HepG2 (cell line): Measurements from ENCODE around the gene UBAP2. TPM values are rescaled to one million over a fixed set of nuclear protein-coding genes. Genes with fewer than 3 reads are reported as not detected.

Experiments used
- ATF6 ChIP-seq: sonication (generic); formaldehyde crosslinking; conservative IDR thresholded peaks from 2 replicates; pipeline ENCODE4 v1.4.0; 2020; ENCODE audit warnings: missing genetic modification reagents
- ELK4 ChIP-seq: sonication (generic); formaldehyde crosslinking; IDR thresholded peaks from 2 replicates; pipeline ENCODE4 v1.9.0; 2021; ENCODE audit warnings: missing genetic modification reagents, borderline replicate concordance
- FOXC1 ChIP-seq: sonication (generic); formaldehyde crosslinking; IDR thresholded peaks from 2 replicates; pipeline ENCODE4 v1.8.0; 2022; ENCODE audit warnings: mild to moderate bottlenecking, missing genetic modification reagents, borderline replicate concordance
- FOXO4 ChIP-seq: sonication (generic); formaldehyde crosslinking; conservative IDR thresholded peaks from 2 replicates; pipeline ENCODE4 v1.8.1; 2023; ENCODE audit warnings: missing genetic modification reagents
- IKZF4 ChIP-seq: sonication (generic); formaldehyde crosslinking; IDR thresholded peaks from 2 replicates; pipeline ENCODE4 v1.5.1; 2020; ENCODE audit warnings: borderline replicate concordance, mild to moderate bottlenecking, low read depth, missing genetic modification reagents; ENCODE audit errors: not compliant biosample characterization
- IRF2 ChIP-seq: IDR thresholded peaks from 2 replicates; pipeline ENCODE4 v1.6.1; 2018; ENCODE audit warnings: missing genetic modification reagents, missing compliant biosample characterization
- MXD3 ChIP-seq: IDR thresholded peaks from 2 replicates; pipeline ENCODE4 v1.6.1; 2016; ENCODE audit warnings: mild to moderate bottlenecking, missing biosample characterization, missing genetic modification reagents
- NCOA1 ChIP-seq: sonication (generic); formaldehyde crosslinking; IDR thresholded peaks from 2 replicates; pipeline ENCODE4 v1.9.0; 2021; ENCODE audit warnings: missing genetic modification reagents
- PCBP1 ChIP-seq: fragments of 200-400 bp; formaldehyde crosslinking; IDR thresholded peaks from 2 replicates; pipeline ENCODE4 v1.6.1; 2017; ENCODE audit warnings: mild to moderate bottlenecking, low read depth, low read length, borderline replicate concordance
- RAD51 ChIP-seq: fragments of 450-650 bp; IDR thresholded peaks from 2 replicates; pipeline ENCODE4 v1.6.1; 2016; ENCODE audit warnings: borderline replicate concordance
- REXO4 ChIP-seq: sonication (generic); formaldehyde crosslinking; IDR thresholded peaks from 2 replicates; pipeline ENCODE4 v1.8.0; 2022; ENCODE audit warnings: missing genetic modification reagents, mild to moderate bottlenecking, borderline replicate concordance
- SKI ChIP-seq: fragments of 450-650 bp; IDR thresholded peaks from one replicate; pipeline ENCODE4 v1.6.1; 2018; ENCODE audit warnings: mild to moderate bottlenecking; ENCODE audit not compliant: partially characterized antibody
- SNAPC2 ChIP-seq: sonication (generic); formaldehyde crosslinking; IDR thresholded peaks from 2 replicates; pipeline ENCODE4 v1.8.1; 2022; ENCODE audit warnings: mild to moderate bottlenecking, missing genetic modification reagents
- ZBTB10 ChIP-seq: sonication (generic); formaldehyde crosslinking; IDR thresholded peaks from 2 replicates; pipeline ENCODE4 v1.4.0; 2020; ENCODE audit warnings: missing genetic modification reagents, borderline replicate concordance
- ZBTB38 ChIP-seq: sonication (generic); formaldehyde crosslinking; IDR thresholded peaks from 2 replicates; pipeline ENCODE4 v1.5.1; 2020; ENCODE audit warnings: mild to moderate bottlenecking, missing genetic modification reagents
- ZFP82 ChIP-seq: sonication (generic); formaldehyde crosslinking; IDR thresholded peaks from 2 replicates; pipeline ENCODE4 v1.5.1; 2020; ENCODE audit warnings: mild to moderate bottlenecking, missing genetic modification reagents, borderline replicate concordance
- ZMAT5 ChIP-seq: sonication (generic); formaldehyde crosslinking; IDR thresholded peaks from 2 replicates; pipeline ENCODE4 v1.5.0; 2020; ENCODE audit warnings: mild to moderate bottlenecking, low read depth, missing genetic modification reagents, borderline replicate concordance
- ZNF331 ChIP-seq: sonication (generic); formaldehyde crosslinking; IDR thresholded peaks from 2 replicates; pipeline ENCODE4 v1.4.0; 2020; ENCODE audit warnings: missing genetic modification reagents
- ZNF605 ChIP-seq: sonication (generic); formaldehyde crosslinking; IDR thresholded peaks from 2 replicates; pipeline ENCODE4 v1.8.0; 2022; ENCODE audit warnings: mild to moderate bottlenecking, missing genetic modification reagents
- ZNF614 ChIP-seq: IDR thresholded peaks from 2 replicates; pipeline ENCODE4 v1.6.1; 2018; ENCODE audit warnings: missing biosample characterization, missing genetic modification reagents, inconsistent platforms, borderline replicate concordance
- polyA plus RNA-seq, 8 experiments: library from polyadenylated mRNA; depleted of rRNA in 3 of 8; stranded (reverse) in 7 of 8; unstranded in 1 of 8; fragments of >200 nt; fragmentation: Illumina TruSeq in 4 of 8; extraction: Trizol in 4 of 8; gene quantifications; 2 replicates each; pipeline versions ENCODE4 v1.2.1 to v1.2.3, GENCODE V29; 2011 to 2016; ENCODE audit warnings: low read depth in 4 of 8, missing spikeins in 1 of 8, mixed read lengths in 1 of 8; ENCODE audit not compliant: insufficient read depth in 1 of 8
- total RNA-seq, 5 experiments: library from RNA; depleted of rRNA; stranded (reverse); fragments of >200 nt; fragmentation: Illumina TruSeq; extraction: Trizol; gene quantifications; 2 replicates each; pipeline ENCODE4 v1.2.3, GENCODE V29; 2016; ENCODE audit warnings: low read depth in 1 of 5

Gene UBAP2
- total and polyA plus RNA-seq, 2 of the 13 experiments (the other 11 are each of a cell fraction or from before 2014, with no cell fraction given) = 19.0 to 22.0 TPM

- TF ChIP-seq ATF6 (CRISPR knock-in tag) (no peak), MXD3 (CRISPR knock-in tag) (no peak), IKZF4 (CRISPR knock-in tag) (no peak), ZBTB38 (CRISPR knock-in tag) (peak; percentile 28; the same call in 1 of the 2 replicates), REXO4 (CRISPR knock-in tag) (no peak), RAD51 (no peak), SKI (no peak), ZNF605 (CRISPR knock-in tag) (no peak), PCBP1 (no peak), ZFP82 (CRISPR knock-in tag) (0 out of 2 replicates have a peak, but pooled peaks have one; percentile 12), FOXO4 (CRISPR knock-in tag) (no peak), ZNF331 (CRISPR knock-in tag) (no peak), NCOA1 (CRISPR knock-in tag) (0 out of 2 replicates have a peak, but pooled peaks have one; percentile 65), IRF2 (CRISPR knock-in tag) (no peak), ZBTB10 (CRISPR knock-in tag) (peak; percentile 15; the same call in 1 of the 2 replicates), ZNF614 (CRISPR knock-in tag) (no peak), FOXC1 (CRISPR knock-in tag) (no peak), ZMAT5 (CRISPR knock-in tag) (no peak), ELK4 (CRISPR knock-in tag) (0 out of 2 replicates have a peak, but pooled peaks have one; percentile 49), SNAPC2 (CRISPR knock-in tag) (peak; percentile 5; the same call in 1 of the 2 replicates)
These were observed 1.1 kb upstream of the UBAP2 start (continued) for GRCh38 chr9:34049630-34050384.
